Activated CD8-positive, alpha-beta memory T cell treated with anti-CD3 and anti-CD28 coated beads, Interleukin-2, amount 10 ng/mL, durations not matched to agents 7 days and 5 days (primary cell): ENCODE results near the gene PIM3. TPM values are rescaled to one million over a fixed set of nuclear protein-coding genes. Genes with fewer than 3 reads are reported as not detected.
A peak's percentile ranks its signal among the peaks of the same experiment; 100 is the strongest.

Experiments
- ATAC-seq: fragments of 150-1000 bp; cut with Tn5 transposase; one replicate; pipeline ENCODE4 v1.10.0; 2021; ENCODE audit warnings: moderate library complexity
- CTCF ChIA-PET: fragments of 350-600 bp; sonication (Branson Sonifier 250); formaldehyde crosslinking; loops from one replicate; lab custom pipeline; 2021; ENCODE audit warnings: antibody characterized with exemption; lab: Charles Lee
- DNase-seq: peaks from one replicate; pipeline ENCODE4 v3.0.0-alpha.2; 2020
- H3K27ac Mint-ChIP-seq: one replicate; pipeline ENCODE4 v1.8.0; 2021; ENCODE audit warnings: mild to moderate bottlenecking, mixed read lengths
- H3K27me3 Mint-ChIP-seq: one replicate; pipeline ENCODE4 v1.8.0; 2021; ENCODE audit warnings: mixed read lengths
- H3K36me3 Mint-ChIP-seq: one replicate; pipeline ENCODE4 v1.8.0; 2021; ENCODE audit warnings: mild to moderate bottlenecking, mixed read lengths
- H3K4me1 Mint-ChIP-seq: one replicate; pipeline ENCODE4 v1.8.0; 2021; ENCODE audit warnings: mixed read lengths
- H3K4me3 Mint-ChIP-seq: one replicate; pipeline ENCODE4 v1.8.0; 2021; ENCODE audit warnings: mild to moderate bottlenecking, moderate library complexity, mixed read lengths
- H3K9me3 Mint-ChIP-seq: one replicate; pipeline ENCODE4 v1.8.0; 2022; ENCODE audit warnings: low read depth, mixed read lengths
- total RNA-seq, 2 experiments: library from RNA; stranded (reverse); gene quantifications; one replicate each; pipeline ENCODE4 v1.2.3, GENCODE V29; 2021

Gene PIM3
- total RNA-seq, 2 experiments from 2014 or later, result 53.4 to 79.7 TPM

DNA sequence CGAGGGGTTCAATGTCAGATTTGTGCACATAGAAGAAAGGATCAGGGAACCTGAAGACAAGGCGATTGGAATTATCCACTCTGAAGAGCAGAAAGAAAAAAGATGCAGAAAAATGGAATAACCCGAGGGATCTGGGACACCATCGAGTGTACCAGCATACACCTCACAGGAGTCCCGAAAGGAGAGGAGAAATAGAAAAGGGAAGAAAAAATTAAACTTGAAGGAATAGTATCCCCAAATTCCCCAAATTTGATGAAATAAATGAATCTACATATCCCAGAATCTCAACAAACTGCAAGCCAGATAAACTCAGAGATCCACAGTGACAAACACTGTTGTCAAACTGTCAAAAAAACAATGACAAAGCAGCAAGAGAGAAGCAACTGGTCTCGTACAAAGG is 30.6 kb downstream of the PIM3 start:
- H3K27ac Mint-ChIP-seq, result no peak overlapping the region
- peaks cover 4% of the 10 kb centered on the region for H3K36me3 Mint-ChIP-seq
- H3K9me3 Mint-ChIP-seq, result peaks cover 10% of the 10 kb centered on the region
- H3K4me1 Mint-ChIP-seq, result peaks cover 3% of the 10 kb centered on the region
- peaks cover 23% of the 10 kb centered on the region for H3K27me3 Mint-ChIP-seq
- no peak overlapping the region for H3K4me3 Mint-ChIP-seq
- DNase-seq (no peak), ATAC-seq (no peak)
- CTCF ChIA-PET, result interaction anchor here (4.8 to 5.5 kb wide), 2 partner anchors 39 to 61 kb away, joined by 19 to 38 read pairs; no protein-coding TSS in a partner anchor

DNA sequence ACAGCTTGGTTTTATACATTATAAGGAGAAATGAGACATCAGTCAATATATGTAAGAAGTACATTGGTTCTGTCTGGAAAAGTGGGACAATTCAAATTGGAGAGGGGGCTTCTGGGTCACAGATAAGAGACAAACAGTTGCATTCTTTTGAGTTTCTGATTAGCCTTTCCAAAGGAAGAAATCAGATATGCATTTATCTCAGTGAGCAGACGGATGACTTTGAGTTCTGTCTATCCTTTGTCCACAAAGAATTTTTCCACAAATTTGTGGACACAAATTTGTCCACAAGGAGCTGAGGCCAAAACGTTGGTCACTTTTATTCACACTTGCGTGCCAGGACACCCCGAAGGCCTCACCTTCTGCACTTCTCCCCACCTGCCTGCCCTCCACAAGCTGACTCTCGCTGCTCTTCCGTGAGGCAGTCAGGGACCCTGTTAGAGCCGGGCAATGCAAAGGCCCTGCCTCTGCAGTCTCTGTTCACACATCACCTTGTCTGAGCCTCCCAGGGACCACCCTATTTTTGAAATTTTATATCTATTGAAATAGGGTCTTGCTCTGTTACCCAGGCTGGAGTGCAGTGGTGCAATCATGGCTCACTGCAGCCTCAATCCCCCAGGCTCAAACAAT is 31.4 kb downstream of the PIM3 start:
- DNase-seq, result no peak
- H3K36me3 Mint-ChIP-seq, result peaks cover 4% of the 10 kb centered on the region
- peaks cover 4% of the 10 kb centered on the region for H3K9me3 Mint-ChIP-seq
- ATAC-seq, result no peak
- no peak overlapping the region for H3K27ac Mint-ChIP-seq
- CTCF ChIA-PET, result interaction anchor here (1.3 to 5.5 kb wide), 3 partner anchors 38 to 74 kb away, joined by 3 to 38 read pairs (median 19); no protein-coding TSS in a partner anchor
- H3K4me3 Mint-ChIP-seq, result no peak overlapping the region
- peaks cover 15% of the 10 kb centered on the region for H3K27me3 Mint-ChIP-seq
- peaks cover 5% of the 10 kb centered on the region for H3K4me1 Mint-ChIP-seq

DNA sequence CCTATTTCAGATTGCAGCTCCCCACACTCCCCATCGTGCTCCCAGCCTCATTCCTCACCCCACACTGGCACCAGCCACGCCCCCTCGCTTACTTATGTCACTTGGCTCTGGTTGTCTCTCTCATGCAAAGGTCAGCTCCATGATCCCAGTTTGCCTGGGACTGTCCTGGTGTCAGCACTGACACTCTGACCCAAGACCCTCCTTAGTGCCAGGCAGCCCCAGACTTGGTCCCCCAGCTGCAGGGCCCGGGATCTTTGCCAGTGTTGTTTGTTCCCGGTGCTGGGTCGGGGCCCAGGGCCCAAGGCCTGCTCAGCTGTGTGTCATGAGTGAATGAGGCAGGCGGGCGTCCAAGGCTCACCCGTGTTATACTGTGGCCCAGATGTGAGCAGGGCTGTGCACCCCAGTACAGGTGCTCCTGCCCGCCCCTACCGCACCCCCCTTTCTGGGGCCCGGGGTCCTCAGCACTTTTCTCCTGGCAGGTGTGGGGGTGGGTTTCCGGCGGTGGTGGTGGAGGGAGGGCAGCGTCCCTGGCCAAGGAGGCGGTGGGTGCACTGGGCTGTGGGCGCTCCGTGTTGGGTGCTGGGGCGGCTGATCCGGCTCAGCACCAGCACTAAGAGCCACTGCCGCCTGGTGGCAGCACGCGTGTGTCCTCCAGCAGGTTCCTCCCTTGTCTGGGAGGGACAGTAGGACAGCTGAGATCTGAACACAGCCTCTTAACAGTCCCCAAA is 32.5 kb downstream of the PIM3 start:
- peaks cover 2% of the 10 kb centered on the region for H3K36me3 Mint-ChIP-seq
- ATAC-seq, result peak; percentile 95
- peak; percentile 80 for DNase-seq
- peaks cover 2% of the 10 kb centered on the region for H3K9me3 Mint-ChIP-seq
- no peak overlapping the region for H3K27ac Mint-ChIP-seq
- CTCF ChIA-PET, result interaction anchor here (0.8 to 5.5 kb wide), 10 partner anchors 18 to 225 kb away, joined by 3 to 38 read pairs (median 4); no protein-coding TSS in a partner anchor
- H3K4me3 Mint-ChIP-seq, result no peak overlapping the region
- H3K4me1 Mint-ChIP-seq, result peaks cover 5% of the 10 kb centered on the region
- peaks cover 12% of the 10 kb centered on the region for H3K27me3 Mint-ChIP-seq

DNA sequence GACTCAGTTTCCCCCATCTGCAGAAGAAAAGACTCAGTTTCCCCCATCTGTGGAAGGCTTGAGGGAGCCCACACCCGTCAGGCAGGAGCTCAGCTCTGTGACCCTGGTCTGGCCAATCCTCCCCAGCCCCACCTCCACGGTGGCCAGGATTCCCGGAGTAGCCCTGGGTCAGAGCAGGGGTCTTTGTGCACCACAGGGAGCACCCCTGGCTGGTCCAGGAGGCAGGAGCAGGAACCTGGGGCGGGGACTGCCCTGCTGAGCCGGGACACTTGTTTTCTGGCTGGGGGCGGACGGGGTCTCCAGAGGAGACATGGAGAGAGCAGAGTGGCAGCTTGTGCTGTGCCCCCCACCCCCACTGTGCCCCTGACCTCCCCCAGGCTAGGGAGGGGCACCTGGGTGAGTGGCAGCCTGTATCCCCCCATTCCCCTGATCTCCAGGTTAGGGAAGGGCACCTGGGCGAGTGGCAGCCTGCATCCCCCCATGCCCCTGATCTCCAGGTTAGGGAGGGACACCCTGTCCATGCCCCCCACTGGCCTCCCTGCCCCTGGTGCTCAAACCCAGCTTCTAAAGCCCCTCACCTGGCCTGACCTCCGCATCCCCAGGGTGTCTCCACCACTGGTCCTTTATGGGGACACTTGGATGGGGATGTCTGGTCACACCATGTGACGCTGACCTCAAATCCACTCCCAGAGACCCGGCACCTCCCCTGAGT is 33.2 kb downstream of the PIM3 start:
- Mint-ChIP-seq H3K36me3 (no peaks in the 10 kb centered on the region), H3K9me3 (no peaks in the 10 kb centered on the region), H3K4me3 (no peak overlapping the region), H3K4me1 (peaks cover 5% of the 10 kb centered on the region), H3K27ac (no peak overlapping the region), H3K27me3 (peaks cover 9% of the 10 kb centered on the region)
- ATAC-seq (no peak), DNase-seq (no peak)
- CTCF ChIA-PET, result interaction anchor here (0.8 to 5.5 kb wide), 9 partner anchors 18 to 226 kb away, joined by 3 to 38 read pairs (median 5); no protein-coding TSS in a partner anchor

GRCh38 chr22:49994361-49995040 is 33.9 kb downstream of the PIM3 start:
- peaks cover 5% of the 10 kb centered on the region for H3K4me1 Mint-ChIP-seq
- DNase-seq (no peak), ATAC-seq (no peak)
- no peaks in the 10 kb centered on the region for H3K9me3 Mint-ChIP-seq
- no peak overlapping the region for H3K4me3 Mint-ChIP-seq
- CTCF ChIA-PET, result interaction anchor here (0.9 to 5.5 kb wide), 10 partner anchors 9 to 227 kb away, joined by 3 to 38 read pairs (median 6); no protein-coding TSS in a partner anchor
- no peaks in the 10 kb centered on the region for H3K36me3 Mint-ChIP-seq
- no peak overlapping the region for H3K27ac Mint-ChIP-seq
- peaks cover 9% of the 10 kb centered on the region for H3K27me3 Mint-ChIP-seq

DNA sequence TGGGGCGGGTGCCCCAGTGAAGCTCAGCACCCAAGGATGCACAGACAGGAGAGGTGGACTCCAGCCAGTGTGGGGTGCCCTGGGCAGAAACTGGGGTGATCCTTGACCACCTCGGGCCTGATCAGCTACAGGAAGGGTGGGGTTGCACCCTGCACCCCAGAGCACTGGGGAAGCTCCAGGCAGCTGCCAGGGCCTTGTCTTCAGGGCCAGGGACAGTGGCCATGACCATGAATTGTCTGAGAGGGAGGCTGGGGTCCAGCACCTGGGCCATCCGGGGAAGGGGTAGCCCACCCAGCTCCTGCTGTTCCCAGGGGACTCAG is 34.4 kb downstream of the PIM3 start:
- no peak overlapping the region for H3K27ac Mint-ChIP-seq
- H3K4me1 Mint-ChIP-seq, result peaks cover 5% of the 10 kb centered on the region
- CTCF ChIA-PET, result interaction anchor here (1.1 to 5.5 kb wide), 5 partner anchors 10 to 64 kb away, joined by 3 to 38 read pairs (median 6); no protein-coding TSS in a partner anchor
- ATAC-seq (no peak), DNase-seq (no peak)
- H3K4me3 Mint-ChIP-seq, result no peak overlapping the region
- no peaks in the 10 kb centered on the region for H3K9me3 Mint-ChIP-seq
- H3K27me3 Mint-ChIP-seq, result peaks cover 9% of the 10 kb centered on the region
- H3K36me3 Mint-ChIP-seq, result no peaks in the 10 kb centered on the region

DNA sequence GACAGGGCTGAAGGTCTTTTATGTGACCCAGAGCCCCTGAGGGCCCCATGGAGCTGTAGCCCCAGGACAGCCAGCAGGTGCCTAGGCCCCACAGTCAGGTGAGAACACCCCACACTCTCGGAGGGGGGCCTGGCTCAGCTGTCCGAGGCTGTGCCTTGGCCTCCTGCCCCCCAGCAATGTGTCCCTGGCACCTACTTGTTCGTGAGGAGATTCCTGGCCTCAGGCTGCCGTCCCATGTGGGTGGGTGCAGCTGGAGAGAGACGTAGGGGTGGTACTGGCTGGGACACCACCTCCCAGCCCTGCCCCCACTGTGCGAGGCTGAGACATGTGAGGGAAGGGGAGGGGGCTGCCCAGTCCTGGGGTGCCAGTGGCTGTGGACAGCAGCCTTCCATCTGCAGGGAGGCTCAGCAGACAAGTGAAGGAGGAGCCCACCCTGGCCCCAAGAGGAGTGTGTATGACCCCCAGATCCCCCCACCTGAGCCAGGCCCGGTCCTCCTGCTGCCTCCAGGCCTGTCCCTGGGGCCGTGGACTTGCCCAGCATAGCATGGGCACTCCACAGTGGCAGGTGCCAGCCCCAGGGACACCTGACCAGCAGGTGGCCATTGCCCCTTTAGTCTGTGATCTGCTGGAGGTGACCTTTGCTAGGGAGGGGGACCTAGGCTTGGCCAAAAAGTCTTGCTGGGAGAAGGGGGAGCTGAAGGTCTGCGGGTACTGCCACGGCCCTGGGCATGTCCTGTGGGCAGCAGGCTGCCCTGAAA is 35.0 kb downstream of the PIM3 start:
- H3K27ac Mint-ChIP-seq, result no peak overlapping the region

DNA sequence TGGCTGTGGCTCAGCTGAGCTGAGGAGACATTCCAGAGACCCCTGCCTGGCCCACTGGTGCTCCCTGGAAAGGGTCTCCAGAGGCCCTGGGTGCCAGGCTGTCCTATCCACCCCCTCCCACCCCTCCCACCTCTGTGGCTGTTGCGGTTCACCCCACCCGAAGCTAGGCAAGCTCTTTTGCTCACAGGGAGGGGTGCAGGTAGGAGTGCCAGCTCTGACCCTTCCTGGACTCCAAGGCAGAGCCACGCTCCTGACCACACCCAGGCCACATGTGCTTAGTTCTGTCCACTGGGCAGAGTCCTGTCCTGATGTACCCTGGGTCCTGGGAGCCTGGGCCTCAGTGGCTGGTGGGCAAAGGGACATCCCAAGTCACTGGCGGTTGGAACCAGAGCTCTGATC is 35.5 kb downstream of the PIM3 start:
- Mint-ChIP-seq H3K9me3 (no peaks in the 10 kb centered on the region), H3K36me3 (no peaks in the 10 kb centered on the region), H3K4me3 (no peak overlapping the region), H3K4me1 (peaks cover 5% of the 10 kb centered on the region), H3K27ac (no peak overlapping the region), H3K27me3 (peaks cover 9% of the 10 kb centered on the region)
- DNase-seq (no peak), ATAC-seq (no peak)
- CTCF ChIA-PET, result interaction anchor here (1.2 to 5.5 kb wide), 4 partner anchors 13 to 34 kb away, joined by 3 to 38 read pairs (median 6); no protein-coding TSS in a partner anchor

More for the DNA sequence above, 35.0 kb downstream of the PIM3 start:
- Mint-ChIP-seq H3K9me3 (no peaks in the 10 kb centered on the region), H3K27me3 (peaks cover 9% of the 10 kb centered on the region), H3K36me3 (no peaks in the 10 kb centered on the region), H3K4me3 (no peak overlapping the region), H3K4me1 (peaks cover 5% of the 10 kb centered on the region)
- ATAC-seq (no peak), DNase-seq (no peak)
- CTCF ChIA-PET, result interaction anchor here (1.1 to 5.5 kb wide), 4 partner anchors 10 to 35 kb away, joined by 3 to 38 read pairs (median 6); no protein-coding TSS in a partner anchor

DNA sequence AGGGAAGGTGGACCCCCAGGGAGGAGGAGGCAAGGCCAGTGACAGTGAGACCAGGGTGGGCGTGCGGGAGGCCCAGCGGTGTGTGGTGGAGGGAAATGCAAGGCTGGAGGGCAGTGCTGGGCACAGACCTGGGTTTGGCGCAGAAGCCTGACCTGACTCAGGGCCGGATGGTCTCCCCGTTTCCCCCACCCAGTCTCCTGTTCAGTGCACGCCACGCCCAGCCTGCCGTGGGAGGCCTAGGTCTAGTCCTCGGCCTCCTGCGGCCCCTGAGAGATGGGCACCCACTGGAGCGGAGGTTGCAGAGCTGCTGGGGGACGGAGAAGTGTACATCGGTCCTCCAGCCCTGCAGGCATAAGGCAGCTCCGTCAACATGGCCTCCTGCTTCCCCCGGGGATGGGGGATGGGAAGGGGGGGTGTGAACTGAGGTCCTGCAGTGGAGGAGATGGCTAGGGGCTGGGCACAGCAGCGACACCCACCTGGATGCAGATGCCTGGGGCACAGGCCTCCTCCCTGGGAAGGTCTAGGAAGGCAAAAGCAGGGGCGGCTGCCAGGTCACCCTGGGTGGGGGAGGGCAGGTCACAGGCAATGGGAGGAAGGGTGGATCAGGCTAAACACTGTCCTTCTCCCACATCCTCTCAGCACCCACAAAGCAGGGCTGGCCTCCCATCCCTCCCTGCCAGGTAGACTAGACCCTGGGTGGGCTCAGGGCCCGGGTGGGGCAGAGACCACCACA is 36.1 kb downstream of the PIM3 start:
- Mint-ChIP-seq H3K9me3 (no peaks in the 10 kb centered on the region), H3K36me3 (no peaks in the 10 kb centered on the region), H3K4me3 (no peak overlapping the region), H3K4me1 (peaks cover 5% of the 10 kb centered on the region), H3K27ac (no peak overlapping the region), H3K27me3 (peaks cover 8% of the 10 kb centered on the region)
- DNase-seq (peak; percentile 39), ATAC-seq (no peak)
- CTCF ChIA-PET, result interaction anchor here (1.5 to 5.5 kb wide), 3 partner anchors 13 to 34 kb away, joined by 3 to 38 read pairs (median 6); no protein-coding TSS in a partner anchor

DNA sequence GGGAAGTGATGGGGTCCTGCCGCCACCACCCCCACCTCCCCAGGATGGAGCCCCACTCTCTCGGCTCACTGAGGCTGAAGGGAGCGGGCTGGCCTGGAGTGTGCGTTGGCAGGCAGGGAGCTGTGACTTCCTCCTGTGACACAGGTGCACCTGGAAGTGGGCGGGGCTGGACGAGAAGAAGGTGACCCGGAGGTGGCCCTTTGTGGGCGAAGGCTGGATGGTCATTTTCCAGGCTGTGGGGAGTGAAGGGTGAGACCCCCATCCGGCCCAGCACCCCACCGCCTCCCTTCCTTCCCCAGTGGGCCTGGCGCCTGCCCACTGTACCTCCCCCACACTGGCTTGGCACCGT is 36.7 kb downstream of the PIM3 start:
- DNase-seq (peak; percentile 36), ATAC-seq (no peak)
- Mint-ChIP-seq H3K27me3 (peaks cover 2% of the 10 kb centered on the region), H3K4me3 (no peak overlapping the region), H3K27ac (no peak overlapping the region), H3K4me1 (peaks cover 5% of the 10 kb centered on the region), H3K36me3 (no peaks in the 10 kb centered on the region), H3K9me3 (no peaks in the 10 kb centered on the region)
- CTCF ChIA-PET, result interaction anchor here (1.5 kb wide), 1 partner anchor 17 kb away, joined by 3 read pairs; no protein-coding TSS in a partner anchor

DNA sequence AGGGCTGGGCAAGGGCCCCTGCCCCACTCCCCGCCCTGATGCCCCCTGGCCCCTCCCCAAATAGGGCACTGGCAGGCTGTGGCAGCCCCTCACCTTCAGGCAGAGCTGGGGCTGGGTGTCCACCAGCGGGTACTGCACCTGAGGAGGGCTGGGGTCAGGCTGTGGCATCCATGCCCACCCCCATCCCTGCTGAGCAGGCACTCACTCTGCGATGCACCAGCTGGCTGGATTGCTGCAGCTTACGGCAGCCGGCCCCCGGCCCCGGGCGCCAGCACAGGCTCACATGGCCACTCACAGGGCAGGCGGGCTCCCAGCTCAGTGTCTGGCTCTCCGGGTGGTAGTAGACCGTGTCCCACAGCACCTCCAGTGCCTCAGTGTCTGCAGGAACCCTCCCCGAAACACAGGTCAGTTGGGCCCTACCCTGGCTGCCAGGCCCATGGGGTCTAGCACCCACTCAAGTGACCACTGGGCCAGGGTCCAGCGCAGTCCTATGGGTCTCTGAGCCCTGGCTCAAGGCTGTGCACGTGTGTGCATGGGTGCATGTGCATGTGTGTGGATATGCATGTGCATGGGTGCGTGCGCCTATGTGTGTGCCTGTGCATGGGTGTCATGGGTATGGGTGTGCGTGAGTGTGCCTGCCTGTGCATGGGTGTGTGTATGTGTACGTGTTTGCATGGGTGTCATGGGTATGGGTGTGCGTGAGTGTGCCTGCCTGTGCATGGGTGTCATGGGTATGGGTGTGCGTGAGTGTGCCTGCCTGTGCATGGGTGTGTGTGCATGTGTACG is 37.6 kb downstream of the PIM3 start:
- Mint-ChIP-seq H3K4me3 (no peak overlapping the region), H3K9me3 (no peaks in the 10 kb centered on the region), H3K4me1 (peaks cover 5% of the 10 kb centered on the region), H3K36me3 (no peaks in the 10 kb centered on the region), H3K27ac (no peak overlapping the region), H3K27me3 (peaks cover 6% of the 10 kb centered on the region)
- ATAC-seq (no peak), DNase-seq (peak; percentile 38)
- CTCF ChIA-PET, result no interaction called here
